Activated CD8-positive, alpha-beta T cell treated with anti-CD3 and anti-CD28 coated beads, Interleukin-2, amount 10 ng/mL, durations not matched to agents 7 days and 5 days (primary cell): ENCODE measurements around the gene TXNRD1. TPM values are rescaled to one million over a fixed set of nuclear protein-coding genes. Genes with fewer than 3 reads are reported as not detected.

Experiments
- ATAC-seq: fragments of 150-1000 bp; cut with Tn5 transposase; one replicate; pipeline ENCODE4 v1.10.0; 2021; ENCODE audit warnings: moderate library complexity
- CTCF ChIA-PET: fragments of 350-600 bp; sonication (Branson Sonifier 250); formaldehyde crosslinking; loops from one replicate; lab custom pipeline; 2021; ENCODE audit warnings: antibody characterized with exemption; lab: Charles Lee
- POLR2A ChIA-PET: fragments of 350-600 bp; sonication (Branson Sonifier 250); formaldehyde crosslinking; loops from one replicate; lab custom pipeline; 2021; ENCODE audit warnings: antibody characterized with exemption; lab: Charles Lee
- DNase-seq: peaks from one replicate; pipeline ENCODE4 v3.0.0-alpha.2; 2020
- H3K27ac Mint-ChIP-seq: one replicate; pipeline ENCODE4 v1.8.0; 2021; ENCODE audit warnings: mild to moderate bottlenecking, mixed read lengths
- H3K27me3 Mint-ChIP-seq: one replicate; pipeline ENCODE4 v1.8.0; 2021; ENCODE audit warnings: low read depth, mixed read lengths
- H3K36me3 Mint-ChIP-seq: one replicate; pipeline ENCODE4 v1.8.0; 2021; ENCODE audit warnings: low read depth, mixed read lengths
- H3K4me1 Mint-ChIP-seq: one replicate; pipeline ENCODE4 v1.8.0; 2021; ENCODE audit warnings: low read depth, mixed read lengths
- H3K4me3 Mint-ChIP-seq: one replicate; pipeline ENCODE4 v1.8.0; 2021; ENCODE audit warnings: mild to moderate bottlenecking, mixed read lengths
- H3K9me3 Mint-ChIP-seq: one replicate; pipeline ENCODE4 v1.8.0; 2022; ENCODE audit warnings: mixed read lengths; ENCODE audit not compliant: insufficient read depth
- total RNA-seq, 2 experiments: library from RNA; stranded (reverse); gene quantifications; one replicate each; pipeline ENCODE4 v1.2.3, GENCODE V29; 2021

Gene TXNRD1
- total RNA-seq, 2 experiments from 2014 or later, result 88.7 to 98.5 TPM

DNA sequence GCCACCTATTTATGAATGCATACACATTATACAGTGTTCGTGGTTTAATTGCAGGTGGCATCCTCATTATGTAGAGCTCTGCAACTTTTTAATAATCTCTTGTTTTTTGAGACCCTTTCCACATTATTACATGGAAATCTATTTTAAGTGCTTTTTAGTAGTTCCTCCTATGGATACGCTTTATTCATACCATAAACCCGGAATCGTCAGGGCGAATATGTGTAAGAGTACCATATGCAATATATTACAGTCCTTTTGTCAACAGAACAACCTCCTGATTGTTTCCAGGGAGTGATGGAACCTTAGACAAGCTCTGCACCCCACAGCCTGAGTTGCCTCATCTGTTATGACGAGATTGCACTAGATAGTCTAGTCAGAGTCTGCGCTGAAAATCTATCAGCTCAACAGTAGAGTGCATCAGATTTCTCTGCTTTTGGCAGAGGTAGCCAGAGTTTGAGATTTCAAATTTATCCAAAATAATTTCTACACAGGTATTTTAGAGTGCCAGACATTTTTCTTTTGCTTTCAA, 121.5 kb downstream of the TXNRD1 start:
- no peaks in the 10 kb centered on the region for H3K9me3 Mint-ChIP-seq
- CTCF ChIA-PET, result no interaction called here
- POLR2A ChIA-PET, result no interaction called here
- H3K36me3 Mint-ChIP-seq, result peaks cover 45% of the 10 kb centered on the region
- DNase-seq (no peak), ATAC-seq (no peak)
- no peak overlapping the region for H3K27ac Mint-ChIP-seq
- no peak overlapping the region for H3K4me3 Mint-ChIP-seq
- H3K27me3 Mint-ChIP-seq, result no peaks in the 10 kb centered on the region
- no peaks in the 10 kb centered on the region for H3K4me1 Mint-ChIP-seq

DNA sequence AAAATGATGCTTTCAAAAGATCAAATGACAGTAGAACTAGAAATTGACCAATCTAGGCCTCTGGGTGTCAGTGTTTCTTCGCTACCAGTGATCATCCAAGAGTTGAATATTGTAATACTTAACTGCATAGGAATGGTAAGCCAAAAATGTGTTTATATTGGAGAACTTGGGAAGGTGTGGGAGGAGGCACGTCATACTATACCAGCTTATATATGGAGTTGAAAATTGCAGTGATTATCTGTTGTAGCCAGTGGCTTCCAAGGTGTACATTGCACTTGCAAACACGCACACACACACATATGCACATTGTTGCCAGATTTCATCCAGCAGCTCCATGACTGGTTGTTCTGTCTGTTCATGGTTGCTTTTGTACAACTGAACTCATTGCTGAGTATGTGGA, 124.1 kb downstream of the TXNRD1 start:
- Mint-ChIP-seq H3K4me3 (no peak overlapping the region), H3K36me3 (peaks cover 48% of the 10 kb centered on the region), H3K27ac (no peak overlapping the region), H3K4me1 (no peaks in the 10 kb centered on the region), H3K27me3 (no peaks in the 10 kb centered on the region), H3K9me3 (no peaks in the 10 kb centered on the region)
- CTCF ChIA-PET, result interaction anchor here (1.3 to 2.2 kb wide), 3 partner anchors 19 to 713 kb away, joined by 3 to 6 read pairs (median 6); no protein-coding TSS in a partner anchor
- no peak for DNase-seq
- ATAC-seq, result no peak
- POLR2A ChIA-PET, result interaction anchor here (0.6 kb wide), 1 partner anchor 31 kb away, joined by 3 read pairs; no protein-coding TSS in a partner anchor

DNA sequence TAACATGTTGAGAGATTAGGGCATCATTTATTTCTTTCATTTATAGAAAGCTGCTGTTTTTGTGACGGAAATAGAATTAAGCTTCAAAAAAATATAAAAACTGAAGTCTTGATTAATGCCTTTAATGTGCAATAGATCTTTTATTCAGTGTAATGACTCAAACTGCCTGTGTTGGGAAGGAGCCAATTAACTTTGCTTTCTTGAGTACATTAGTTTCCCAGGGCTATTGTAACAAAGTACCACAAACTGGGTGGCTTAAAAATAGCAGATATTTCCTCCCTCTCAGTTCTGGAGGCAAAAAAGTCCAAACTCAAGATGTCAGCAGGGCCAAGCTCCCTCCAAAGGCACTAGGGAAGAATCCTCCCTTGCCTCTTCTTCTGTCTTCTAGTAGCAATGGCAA, 124.6 kb downstream of the TXNRD1 start:
- Mint-ChIP-seq H3K27me3 (no peaks in the 10 kb centered on the region), H3K4me3 (no peak overlapping the region), H3K27ac (peak overlapping the region; percentile 46), H3K9me3 (no peaks in the 10 kb centered on the region), H3K4me1 (no peaks in the 10 kb centered on the region), H3K36me3 (peaks cover 44% of the 10 kb centered on the region)
- CTCF ChIA-PET, result interaction anchor here (0.7 to 2.2 kb wide), 4 partner anchors 13 to 129 kb away, joined by 3 to 6 read pairs (median 4); no protein-coding TSS in a partner anchor
- no peak for ATAC-seq
- POLR2A ChIA-PET, result interaction anchor here (0.6 kb wide), 1 partner anchor 32 kb away, joined by 3 read pairs; no protein-coding TSS in a partner anchor
- DNase-seq, result no peak

DNA sequence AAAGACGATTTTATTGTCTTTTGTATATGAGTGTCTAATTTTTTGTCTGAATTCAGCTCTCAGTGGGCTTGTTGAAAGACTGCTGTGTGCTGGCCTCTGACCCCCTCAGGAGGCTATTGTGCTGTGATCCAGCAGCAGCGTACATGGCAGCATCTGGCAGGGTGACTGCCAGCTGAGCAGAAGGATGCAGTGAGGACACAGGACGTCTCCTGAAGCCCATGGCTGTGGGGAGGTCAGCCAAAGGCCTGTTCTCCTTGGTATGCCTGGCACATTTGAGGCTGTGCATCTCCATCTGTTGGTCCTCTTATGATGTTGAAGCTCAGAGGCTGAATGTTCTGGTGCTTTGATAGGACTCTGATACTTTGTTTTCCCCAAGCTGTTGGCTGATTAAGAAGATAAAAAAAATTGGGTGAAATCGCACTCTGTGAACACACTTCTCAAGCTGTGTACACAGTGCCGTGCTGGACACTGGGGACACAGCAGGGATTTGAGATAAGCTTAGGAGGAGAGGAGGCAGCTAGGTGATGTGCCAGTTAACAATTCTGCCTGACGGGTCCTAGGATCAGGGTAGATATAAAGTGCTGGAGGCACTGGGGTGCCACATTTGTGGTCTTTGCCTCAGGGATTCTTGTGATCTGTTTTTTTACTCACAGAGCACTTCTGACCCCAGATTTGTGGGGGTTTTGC, 125.5 kb downstream of the TXNRD1 start:
- H3K27ac Mint-ChIP-seq, result no peak overlapping the region
- peaks cover 49% of the 10 kb centered on the region for H3K36me3 Mint-ChIP-seq

DNA sequence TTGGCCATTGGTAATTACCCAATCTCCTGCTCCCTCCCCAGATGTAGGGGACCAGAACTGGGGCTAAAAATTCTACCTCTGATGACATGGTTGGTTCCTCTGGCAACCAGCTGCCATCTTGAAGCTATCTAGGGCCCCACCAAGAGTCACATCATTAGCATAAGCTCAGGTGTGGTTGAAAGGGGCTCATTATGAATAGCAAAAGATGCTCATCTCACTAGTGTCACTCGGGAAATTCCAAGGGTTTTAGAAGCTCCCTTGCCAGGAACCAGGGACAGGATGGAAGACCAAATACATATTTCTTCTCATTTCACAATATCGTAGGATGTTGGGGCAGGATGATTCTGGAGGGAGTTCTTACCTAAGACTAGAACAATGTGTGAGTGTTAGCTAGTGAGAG, 126.6 kb downstream of the TXNRD1 start:
- DNase-seq (no peak), ATAC-seq (no peak)
- Mint-ChIP-seq H3K36me3 (peaks cover 46% of the 10 kb centered on the region), H3K27me3 (no peaks in the 10 kb centered on the region), H3K4me1 (no peaks in the 10 kb centered on the region), H3K9me3 (no peaks in the 10 kb centered on the region), H3K4me3 (no peak overlapping the region), H3K27ac (no peak overlapping the region)
- ChIA-PET POLR2A (no interaction called here), CTCF (interaction anchor here (1.8 kb wide), 1 partner anchor 11 kb away, joined by 5 read pairs; no protein-coding TSS in a partner anchor)

More for the DNA sequence above, 125.5 kb downstream of the TXNRD1 start:
- no peaks in the 10 kb centered on the region for H3K4me1 Mint-ChIP-seq
- H3K4me3 Mint-ChIP-seq, result no peak overlapping the region
- POLR2A ChIA-PET, result no interaction called here
- CTCF ChIA-PET, result interaction anchor here (0.7 to 2.2 kb wide), 3 partner anchors 12 to 130 kb away, joined by 3 to 6 read pairs (median 5); no protein-coding TSS in a partner anchor
- H3K27me3 Mint-ChIP-seq, result no peaks in the 10 kb centered on the region
- DNase-seq (no peak), ATAC-seq (no peak)
- H3K9me3 Mint-ChIP-seq, result no peaks in the 10 kb centered on the region

DNA sequence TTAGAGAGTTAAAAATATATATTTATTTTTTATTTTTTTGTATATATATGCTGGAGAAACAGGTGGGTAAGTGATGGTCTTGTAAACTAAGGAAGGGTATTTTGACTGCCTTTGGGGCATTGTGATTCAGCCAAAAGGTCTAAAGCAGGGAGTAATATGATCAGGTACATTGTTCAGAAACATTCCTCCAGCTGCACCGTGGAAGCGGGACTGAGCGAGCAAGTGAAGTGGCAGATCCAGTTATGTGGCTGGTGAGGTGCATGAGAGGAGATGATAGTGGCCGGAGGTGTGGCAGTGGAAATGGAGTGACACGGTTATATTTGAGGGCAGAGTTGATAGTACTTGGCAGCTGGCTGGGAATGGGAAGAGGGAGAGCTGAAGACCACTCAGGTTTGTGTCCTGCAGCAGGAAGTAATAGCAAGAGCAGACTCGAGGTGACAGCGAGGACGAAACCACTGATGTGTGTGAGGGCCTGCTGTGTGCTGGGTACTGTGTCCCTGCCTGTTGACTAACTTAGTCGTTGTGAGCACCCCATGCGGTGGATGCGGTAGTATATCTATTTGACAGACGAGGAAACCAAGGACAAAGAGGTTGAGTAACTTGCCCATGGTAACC, 127.2 kb downstream of the TXNRD1 start:
- Mint-ChIP-seq H3K27me3 (no peaks in the 10 kb centered on the region), H3K9me3 (no peaks in the 10 kb centered on the region), H3K4me3 (no peak overlapping the region), H3K36me3 (peaks cover 48% of the 10 kb centered on the region), H3K27ac (no peak overlapping the region), H3K4me1 (no peaks in the 10 kb centered on the region)
- DNase-seq (no peak), ATAC-seq (no peak)
- CTCF ChIA-PET, result interaction anchor here (0.8 kb wide), 1 partner anchor 39 kb away, joined by 3 read pairs; no protein-coding TSS in a partner anchor
- POLR2A ChIA-PET, result no interaction called here

DNA sequence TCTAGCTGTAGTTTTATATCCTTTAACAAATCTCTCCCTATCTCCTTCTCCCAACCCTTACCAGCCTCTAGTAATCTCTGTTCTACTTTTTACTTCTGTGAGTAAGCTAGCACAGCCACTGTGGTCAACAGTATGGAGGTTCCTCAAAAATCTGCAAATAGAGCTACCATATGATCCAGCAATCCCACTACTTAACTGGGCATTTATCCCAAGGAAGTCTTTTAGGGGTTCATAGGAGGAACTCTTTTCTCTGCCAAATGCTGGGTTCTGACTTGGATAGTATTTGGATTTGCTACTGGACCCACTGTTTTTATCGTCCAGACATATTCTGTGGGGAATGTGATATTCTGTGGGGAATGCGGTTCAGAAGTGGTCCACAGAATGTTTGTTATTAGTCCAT, 129.1 kb downstream of the TXNRD1 start:
- ChIA-PET CTCF (interaction anchor here (1.1 to 1.3 kb wide), 2 partner anchors 9 to 14 kb away, joined by 3 read pairs; no protein-coding TSS in a partner anchor), POLR2A (interaction anchor here (0.7 kb wide), 2 partner anchors 24 to 40 kb away, joined by 3 to 5 read pairs; no protein-coding TSS in a partner anchor)
- Mint-ChIP-seq H3K27ac (no peak overlapping the region), H3K4me1 (no peaks in the 10 kb centered on the region), H3K9me3 (no peaks in the 10 kb centered on the region), H3K4me3 (no peak overlapping the region), H3K36me3 (peaks cover 53% of the 10 kb centered on the region), H3K27me3 (no peaks in the 10 kb centered on the region)
- no peak for ATAC-seq
- no peak for DNase-seq

DNA sequence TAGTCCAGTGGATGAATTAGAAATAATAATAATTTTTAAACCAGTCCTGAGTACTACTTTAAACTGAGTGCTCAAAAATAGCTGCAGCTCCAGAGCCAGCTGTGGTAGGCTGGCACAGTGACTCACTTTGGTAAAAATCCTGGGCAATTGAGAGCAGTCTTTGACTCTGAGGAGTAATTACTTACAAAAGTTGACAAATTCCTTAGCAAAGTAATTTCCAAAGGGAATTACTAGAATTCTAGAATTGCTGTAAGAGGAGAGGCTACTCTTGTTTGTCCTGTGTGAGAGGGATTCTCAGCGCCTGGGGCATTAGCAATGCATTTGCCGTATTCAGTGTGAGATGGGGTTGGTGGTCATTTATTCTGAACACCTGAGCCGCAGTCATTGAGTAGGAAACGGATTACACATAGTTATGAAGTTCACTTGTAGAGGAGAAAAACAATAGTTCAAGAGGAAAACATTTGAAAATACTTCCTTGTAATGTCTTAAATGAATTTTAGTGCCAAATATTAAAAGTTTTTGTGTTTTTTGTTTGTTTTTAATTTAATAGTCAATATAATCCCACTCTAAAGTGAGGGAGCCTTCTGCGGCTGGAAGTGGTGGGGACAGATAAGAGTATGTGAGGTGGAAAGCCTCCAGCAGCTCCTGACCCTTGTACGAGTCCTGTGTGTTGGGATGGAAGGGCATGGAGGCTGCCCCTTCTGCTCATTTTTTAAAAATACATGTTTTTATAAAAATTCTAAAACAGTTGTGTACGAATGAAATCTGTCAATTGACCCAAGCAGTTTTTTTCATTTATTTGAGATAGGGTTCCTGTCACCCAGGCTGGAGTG, 129.9 kb downstream of the TXNRD1 start:
- Mint-ChIP-seq H3K27me3 (no peaks in the 10 kb centered on the region), H3K4me3 (no peak overlapping the region), H3K9me3 (no peaks in the 10 kb centered on the region), H3K4me1 (no peaks in the 10 kb centered on the region), H3K36me3 (peaks cover 47% of the 10 kb centered on the region), H3K27ac (no peak overlapping the region)
- no peak for ATAC-seq
- ChIA-PET POLR2A (no interaction called here), CTCF (no interaction called here)
- no peak for DNase-seq

DNA sequence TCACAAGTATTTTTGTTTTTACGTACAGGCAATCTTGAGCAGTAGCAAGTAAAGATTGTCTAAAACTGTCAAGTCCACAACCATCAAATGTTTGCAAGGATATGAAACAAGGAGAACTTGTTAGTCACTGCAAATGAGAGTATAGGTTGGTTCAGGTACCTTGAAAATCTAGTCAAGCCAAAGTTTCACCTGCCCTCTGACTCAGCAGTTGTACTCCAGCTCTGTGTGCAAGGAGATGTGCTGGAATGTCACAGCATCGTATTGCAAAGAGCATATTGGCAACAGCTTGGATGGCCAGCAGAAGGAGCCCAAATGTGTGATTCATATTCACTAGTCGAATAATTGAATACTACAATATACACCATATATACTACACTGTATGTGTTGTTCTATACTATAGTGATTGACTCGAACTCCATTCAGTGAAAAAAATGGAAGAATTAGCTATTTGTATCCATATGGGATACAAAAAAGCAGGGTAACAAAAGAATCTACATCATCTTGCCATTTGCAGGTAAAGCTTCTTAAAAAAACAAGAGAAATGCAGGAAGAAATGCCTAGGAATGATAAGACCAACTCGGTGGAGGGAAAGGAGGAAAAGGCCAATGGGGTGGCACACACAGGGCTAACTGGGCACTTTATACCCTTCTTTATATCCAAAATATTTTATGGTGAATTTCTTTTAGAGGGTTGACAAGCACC, 131.9 kb downstream of the TXNRD1 start:
- no peaks in the 10 kb centered on the region for H3K9me3 Mint-ChIP-seq
- DNase-seq, result no peak
- H3K4me3 Mint-ChIP-seq, result no peak overlapping the region
- CTCF ChIA-PET, result no interaction called here
- no peaks in the 10 kb centered on the region for H3K4me1 Mint-ChIP-seq
- peaks cover 40% of the 10 kb centered on the region for H3K36me3 Mint-ChIP-seq
- POLR2A ChIA-PET, result no interaction called here
- H3K27me3 Mint-ChIP-seq, result no peaks in the 10 kb centered on the region
- H3K27ac Mint-ChIP-seq, result no peak overlapping the region
- ATAC-seq, result no peak

DNA sequence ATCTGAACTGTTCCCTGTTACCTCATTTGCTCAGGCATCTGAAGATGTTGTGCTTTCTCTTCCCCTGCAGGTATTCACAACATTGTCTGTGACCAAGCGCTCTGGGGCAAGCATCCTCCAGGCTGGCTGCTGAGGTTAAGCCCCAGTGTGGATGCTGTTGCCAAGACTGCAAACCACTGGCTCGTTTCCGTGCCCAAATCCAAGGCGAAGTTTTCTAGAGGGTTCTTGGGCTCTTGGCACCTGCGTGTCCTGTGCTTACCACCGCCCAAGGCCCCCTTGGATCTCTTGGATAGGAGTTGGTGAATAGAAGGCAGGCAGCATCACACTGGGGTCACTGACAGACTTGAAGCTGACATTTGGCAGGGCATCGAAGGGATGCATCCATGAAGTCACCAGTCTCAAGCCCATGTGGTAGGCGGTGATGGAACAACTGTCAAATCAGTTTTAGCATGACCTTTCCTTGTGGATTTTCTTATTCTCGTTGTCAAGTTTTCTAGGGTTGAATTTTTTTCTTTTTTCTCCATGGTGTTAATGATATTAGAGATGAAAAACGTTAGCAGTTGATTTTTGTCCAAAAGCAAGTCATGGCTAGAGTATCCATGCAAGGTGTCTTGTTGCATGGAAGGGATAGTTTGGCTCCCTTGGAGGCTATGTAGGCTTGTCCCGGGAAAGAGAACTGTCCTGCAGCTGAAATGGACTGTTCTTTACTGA, 132.9 kb downstream of the TXNRD1 start:
- H3K9me3 Mint-ChIP-seq, result no peaks in the 10 kb centered on the region
- H3K4me1 Mint-ChIP-seq, result no peaks in the 10 kb centered on the region
- CTCF ChIA-PET, result interaction anchor here (1.0 kb wide), 1 partner anchor 10 kb away, joined by 4 read pairs; no protein-coding TSS in a partner anchor
- H3K27me3 Mint-ChIP-seq, result no peaks in the 10 kb centered on the region
- ATAC-seq (no peak), DNase-seq (no peak)
- H3K36me3 Mint-ChIP-seq, result peaks cover 36% of the 10 kb centered on the region
- POLR2A ChIA-PET, result no interaction called here
- no peak overlapping the region for H3K4me3 Mint-ChIP-seq
- H3K27ac Mint-ChIP-seq, result no peak overlapping the region
